Activated CD4-positive, alpha-beta T cell treated with anti-CD3 and anti-CD28 coated beads, Interleukin-2, amount 50 U/mL, for 1 hour (primary cell): Measurements from ENCODE around the gene FOXP4.

ENCODE experiments used
- DNase-seq: peaks from one replicate; pipeline ENCODE4 v3.0.0-alpha.2; 2020

FOXP4 gene

GRCh38 chr6:41545703-41546474, at the start of gene FOXP4:
Gene FOXP4 (plus strand): TSS chr6:41546381. CDS start chr6:41565761, 19,380 bp downstream.
- peak; percentile 81 for DNase-seq

GRCh38 chr6:41497573-41497972, 48.6 kb upstream of the FOXP4 start:
- DNase-seq, result no peak

- no peak for DNase-seq
These were observed 48.2 kb upstream of the FOXP4 start for GRCh38 chr6:41497994-41498393.

- DNase-seq, result no peak
These were observed 47.1 kb upstream of the FOXP4 start for GRCh38 chr6:41498968-41499599.

- no peak for DNase-seq
These were observed 45.6 kb upstream of the FOXP4 start for GRCh38 chr6:41500561-41500960.

- no peak for DNase-seq
These were observed 43.6 kb upstream of the FOXP4 start for GRCh38 chr6:41502566-41502916.

GRCh38 chr6:41502917-41503671, 43.1 kb upstream of the FOXP4 start:
- no peak for DNase-seq

- no peak for DNase-seq
These were observed 42.2 kb upstream of the FOXP4 start for GRCh38 chr6:41503827-41504465.

GRCh38 chr6:41504466-41505121, 41.6 kb upstream of the FOXP4 start:
- no peak for DNase-seq

GRCh38 chr6:41505122-41506049, 40.8 kb upstream of the FOXP4 start:
- DNase-seq, result no peak

GRCh38 chr6:41508479-41508878, 37.7 kb upstream of the FOXP4 start:
- no peak for DNase-seq

GRCh38 chr6:41509580-41509979, 36.6 kb upstream of the FOXP4 start:
- no peak for DNase-seq

- DNase-seq, result no peak
These were observed 34.6 kb upstream of the FOXP4 start for GRCh38 chr6:41511443-41512060.

- no peak for DNase-seq
These were observed 34.0 kb upstream of the FOXP4 start for GRCh38 chr6:41512146-41512701.

GRCh38 chr6:41515995-41516394, 30.2 kb upstream of the FOXP4 start:
- DNase-seq, result no peak

GRCh38 chr6:41518118-41518517, 28.1 kb upstream of the FOXP4 start:
- DNase-seq, result no peak

- no peak for DNase-seq
These were observed 26.9 kb upstream of the FOXP4 start for GRCh38 chr6:41519305-41519744.

GRCh38 chr6:41519745-41520699, 26.2 kb upstream of the FOXP4 start:
- DNase-seq, result no peak

GRCh38 chr6:41522780-41523548, 23.2 kb upstream of the FOXP4 start:
- no peak for DNase-seq
